Central memory CD8-positive, alpha-beta T cell (primary cell): ENCODE data around the gene CBX1.

Source experiments
- ATAC-seq: fragments of 150-1000 bp; cut with Tn5 transposase; replicated peaks from 2 replicates; pipeline ENCODE4 v1.10.0; 2022; ENCODE audit warnings: mild to moderate bottlenecking, moderate FRiP score, moderate number of reproducible peaks; ENCODE audit not compliant: poor library complexity, severe bottlenecking; ENCODE audit errors: extremely low read depth
- DNase-seq, 2 donors: peaks; one replicate each; pipeline ENCODE4 v3.0.0; 2021; ENCODE audit warnings: low spot score in 2 of 2
- H3K27ac Mint-ChIP-seq: one replicate; pipeline ENCODE4 v1.8.0; 2022; ENCODE audit warnings: low read depth, mild to moderate bottlenecking, moderate library complexity, mixed read lengths
- H3K27me3 Mint-ChIP-seq: one replicate; pipeline ENCODE4 v1.8.0; 2022; ENCODE audit warnings: mixed read lengths
- H3K36me3 Mint-ChIP-seq: one replicate; pipeline ENCODE4 v1.8.0; 2022; ENCODE audit warnings: mild to moderate bottlenecking, moderate library complexity, mixed read lengths; ENCODE audit not compliant: insufficient read depth
- H3K4me1 Mint-ChIP-seq: one replicate; pipeline ENCODE4 v1.8.0; 2022; ENCODE audit warnings: mixed read lengths
- H3K4me3 Mint-ChIP-seq: one replicate; pipeline ENCODE4 v1.8.0; 2022; ENCODE audit warnings: mild to moderate bottlenecking, moderate library complexity, mixed read lengths
- H3K9me3 Mint-ChIP-seq: one replicate; pipeline ENCODE4 v1.8.0; 2022; ENCODE audit warnings: mixed read lengths

CBX1 gene

GRCh38 chr17:48023400-48024148, 77.7 kb downstream of the CBX1 start:
- no peaks in the 10 kb centered on the region for H3K9me3 Mint-ChIP-seq
- peaks cover 13% of the 10 kb centered on the region for H3K27me3 Mint-ChIP-seq
- H3K36me3 Mint-ChIP-seq, result peaks cover 8% of the 10 kb centered on the region
- DNase-seq, result no peak
- peak overlapping the region; percentile 91 for H3K27ac Mint-ChIP-seq
- H3K4me3 Mint-ChIP-seq, result peak overlapping the region; percentile 81
- no peak for ATAC-seq
- H3K4me1 Mint-ChIP-seq, result peaks cover 36% of the 10 kb centered on the region

DNA sequence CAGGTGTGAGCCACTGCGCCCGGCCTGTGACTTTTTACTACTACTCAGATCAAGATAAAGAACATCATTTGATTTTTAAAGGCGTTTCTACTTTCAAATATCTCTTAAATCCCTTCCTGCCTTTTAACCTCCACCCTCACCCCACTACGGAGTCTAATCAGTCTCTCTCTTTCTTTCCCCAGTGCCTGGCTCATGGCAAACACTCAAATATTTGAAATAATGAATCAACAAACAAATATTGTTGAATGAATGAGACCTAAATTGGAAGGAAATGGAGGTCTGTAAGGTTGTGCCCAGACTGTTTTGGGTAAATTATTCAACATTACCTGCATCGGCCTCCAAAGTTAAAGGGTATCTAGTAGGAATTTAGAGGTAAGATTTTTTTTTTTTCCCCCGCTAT, 78.4 kb downstream of the CBX1 start:
- Mint-ChIP-seq H3K27me3 (peaks cover 13% of the 10 kb centered on the region), H3K36me3 (peaks cover 8% of the 10 kb centered on the region), H3K4me1 (peaks cover 36% of the 10 kb centered on the region), H3K27ac (no peak overlapping the region), H3K9me3 (no peaks in the 10 kb centered on the region), H3K4me3 (no peak overlapping the region)
- no peak for ATAC-seq
- no peak for DNase-seq

DNA sequence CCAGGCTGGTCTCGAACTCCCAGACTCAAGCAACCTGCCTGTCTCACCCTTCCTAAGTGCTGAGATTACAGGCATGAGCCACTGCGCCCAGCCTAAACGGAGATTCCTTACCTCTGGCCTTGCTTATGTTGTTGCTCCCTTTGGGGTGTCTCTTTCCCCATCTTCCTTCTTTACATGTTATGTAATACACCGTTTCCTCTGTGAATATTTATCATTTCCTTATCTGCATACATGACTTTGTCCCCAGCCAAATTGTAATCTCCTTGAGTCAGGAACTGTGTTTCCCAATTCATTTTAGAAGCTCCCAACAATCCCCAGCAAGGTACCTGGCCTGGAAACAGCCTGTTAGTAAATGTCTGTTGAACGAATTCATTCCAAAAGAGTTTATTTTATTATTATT, 79.3 kb downstream of the CBX1 start:
- no peak overlapping the region for H3K4me3 Mint-ChIP-seq
- H3K4me1 Mint-ChIP-seq, result peaks cover 33% of the 10 kb centered on the region
- peaks cover 8% of the 10 kb centered on the region for H3K36me3 Mint-ChIP-seq
- H3K9me3 Mint-ChIP-seq, result no peaks in the 10 kb centered on the region
- no peak for DNase-seq
- H3K27me3 Mint-ChIP-seq, result peaks cover 13% of the 10 kb centered on the region
- ATAC-seq, result no peak
- no peak overlapping the region for H3K27ac Mint-ChIP-seq
